ENCODE data around the gene PLA2G2D.
A peak's percentile ranks its signal among the peaks of the same experiment; 100 is the strongest.

PLA2G2D gene

GRCh38 chr1:20105856-20106255 is 13.5 kb downstream of the PLA2G2D start:
- Histone ChIP-seq H3K4me3 (ENCODE audit: low read length) (no peak overlapping the region), H3K4me2 (ENCODE audit: low read length) (no peak overlapping the region), H2AK5ac (ENCODE audit: low read length) (no peak overlapping the region), H2BK120ac (ENCODE audit: low read depth, low read length) (no peak overlapping the region), H3K4me1 (ENCODE audit: control insufficient read depth, low read depth, low read length) (no peaks in the 10 kb centered on the region), H3K18ac (ENCODE audit: low read length) (no peak overlapping the region), H3K9ac (ENCODE audit: low read length) (no peak overlapping the region), H3K4ac (ENCODE audit: low read depth, low read length) (no peak overlapping the region), H2BK15ac (replicated peaks; ENCODE audit: low read depth) (no peak overlapping the region), H3K79me2 (ENCODE audit: control insufficient read depth, insufficient read depth, low read length) (no peaks in the 10 kb centered on the region), H3K79me1 (ENCODE audit: low read length) (no peaks in the 10 kb centered on the region), H3K56ac (ENCODE audit: low read length) (no peak overlapping the region), H4K8ac (ENCODE audit: low read depth, low read length) (no peak overlapping the region), H3K27me3 (ENCODE audit: insufficient read depth, low read length, poor library complexity) (no peaks in the 10 kb centered on the region), H3K27ac (ENCODE audit: low read depth, low read length) (no peak overlapping the region), H4K5ac (ENCODE audit: low read length) (no peak overlapping the region), H3K23ac (ENCODE audit: low read length) (no peak overlapping the region), H3K36me3 (ENCODE audit: control insufficient read depth, insufficient read depth, low read length) (no peaks in the 10 kb centered on the region), H2BK5ac (ENCODE audit: low read length) (no peak overlapping the region)
- WGBS (ENCODE audit: extremely low coverage, insufficient coverage, low lambda C conversion rate) = no CpG with 5 or more reads among the region's 1 CpG
- peak; percentile 11 for DNase-seq

GRCh38 chr1:20102875-20103274 is 16.5 kb downstream of the PLA2G2D start:
- no peaks in the 10 kb centered on the region for H3K4me1 ChIP-seq (ENCODE audit: control insufficient read depth, low read depth, low read length)
- no peak overlapping the region for H3K18ac ChIP-seq (ENCODE audit: low read length)
- H3K27me3 ChIP-seq (ENCODE audit: insufficient read depth, low read length, poor library complexity) = no peaks in the 10 kb centered on the region
- no peak overlapping the region for H3K4me3 ChIP-seq (ENCODE audit: low read length)
- H3K79me1 ChIP-seq (ENCODE audit: low read length) = no peaks in the 10 kb centered on the region
- no peak overlapping the region for H3K4ac ChIP-seq (ENCODE audit: low read depth, low read length)
- no CpG with 5 or more reads among the region's 1 CpG for WGBS (ENCODE audit: extremely low coverage, insufficient coverage, low lambda C conversion rate)
- H3K56ac ChIP-seq (ENCODE audit: low read length) = no peak overlapping the region
- DNase-seq = no peak
- H2AK5ac ChIP-seq (ENCODE audit: low read length) = no peak overlapping the region
- H3K23ac ChIP-seq (ENCODE audit: low read length) = no peak overlapping the region
- H3K36me3 ChIP-seq (ENCODE audit: control insufficient read depth, insufficient read depth, low read length) = no peaks in the 10 kb centered on the region
- no peaks in the 10 kb centered on the region for H3K79me2 ChIP-seq (ENCODE audit: control insufficient read depth, insufficient read depth, low read length)
- H2BK120ac ChIP-seq (ENCODE audit: low read depth, low read length) = no peak overlapping the region
- no peak overlapping the region for H3K4me2 ChIP-seq (ENCODE audit: low read length)
- no peak overlapping the region for H2BK15ac ChIP-seq (replicated peaks; ENCODE audit: low read depth)
- H3K9ac ChIP-seq (ENCODE audit: low read length) = no peak overlapping the region
- no peak overlapping the region for H2BK5ac ChIP-seq (ENCODE audit: low read length)
- H4K8ac ChIP-seq (ENCODE audit: low read depth, low read length) = no peak overlapping the region
- H3K27ac ChIP-seq (ENCODE audit: low read depth, low read length) = no peak overlapping the region
- no peak overlapping the region for H4K5ac ChIP-seq (ENCODE audit: low read length)

GRCh38 chr1:20100632-20101355 is 18.5 kb downstream of the PLA2G2D start:
- no peaks in the 10 kb centered on the region for H3K79me2 ChIP-seq (ENCODE audit: control insufficient read depth, insufficient read depth, low read length)
- H3K36me3 ChIP-seq (ENCODE audit: control insufficient read depth, insufficient read depth, low read length) = no peaks in the 10 kb centered on the region
- no peak overlapping the region for H2BK15ac ChIP-seq (replicated peaks; ENCODE audit: low read depth)
- H2AK5ac ChIP-seq (ENCODE audit: low read length) = no peak overlapping the region
- H4K5ac ChIP-seq (ENCODE audit: low read length) = no peak overlapping the region
- no peak overlapping the region for H3K56ac ChIP-seq (ENCODE audit: low read length)
- no peak overlapping the region for H3K18ac ChIP-seq (ENCODE audit: low read length)
- H3K79me1 ChIP-seq (ENCODE audit: low read length) = no peaks in the 10 kb centered on the region
- H2BK5ac ChIP-seq (ENCODE audit: low read length) = no peak overlapping the region
- H3K4me1 ChIP-seq (ENCODE audit: control insufficient read depth, low read depth, low read length) = no peaks in the 10 kb centered on the region
- no peak overlapping the region for H2BK120ac ChIP-seq (ENCODE audit: low read depth, low read length)
- H3K23ac ChIP-seq (ENCODE audit: low read length) = no peak overlapping the region
- H4K8ac ChIP-seq (ENCODE audit: low read depth, low read length) = no peak overlapping the region
- WGBS (ENCODE audit: extremely low coverage, insufficient coverage, low lambda C conversion rate) = no CpG with 5 or more reads among the region's 14 CpGs
- no peak overlapping the region for H3K27ac ChIP-seq (ENCODE audit: low read depth, low read length)
- H3K4me3 ChIP-seq (ENCODE audit: low read length) = no peak overlapping the region
- no peaks in the 10 kb centered on the region for H3K27me3 ChIP-seq (ENCODE audit: insufficient read depth, low read length, poor library complexity)
- H3K9ac ChIP-seq (ENCODE audit: low read length) = no peak overlapping the region
- no peak overlapping the region for H3K4me2 ChIP-seq (ENCODE audit: low read length)
- H3K4ac ChIP-seq (ENCODE audit: low read depth, low read length) = no peak overlapping the region
- DNase-seq = peak; percentile 82

GRCh38 chr1:20099533-20099932 is 19.8 kb downstream of the PLA2G2D start:
- H3K79me2 ChIP-seq (ENCODE audit: control insufficient read depth, insufficient read depth, low read length) = no peaks in the 10 kb centered on the region
- no peak overlapping the region for H3K4ac ChIP-seq (ENCODE audit: low read depth, low read length)
- H4K8ac ChIP-seq (ENCODE audit: low read depth, low read length) = no peak overlapping the region
- no peak for DNase-seq
- no peak overlapping the region for H2BK15ac ChIP-seq (replicated peaks; ENCODE audit: low read depth)
- H3K4me2 ChIP-seq (ENCODE audit: low read length) = no peak overlapping the region
- WGBS (ENCODE audit: extremely low coverage, insufficient coverage, low lambda C conversion rate) = no CpG with 5 or more reads among the region's 3 CpGs
- H3K4me3 ChIP-seq (ENCODE audit: low read length) = no peak overlapping the region
- H2AK5ac ChIP-seq (ENCODE audit: low read length) = no peak overlapping the region
- no peaks in the 10 kb centered on the region for H3K4me1 ChIP-seq (ENCODE audit: control insufficient read depth, low read depth, low read length)
- no peaks in the 10 kb centered on the region for H3K27me3 ChIP-seq (ENCODE audit: insufficient read depth, low read length, poor library complexity)
- H3K27ac ChIP-seq (ENCODE audit: low read depth, low read length) = no peak overlapping the region
- no peak overlapping the region for H3K18ac ChIP-seq (ENCODE audit: low read length)
- H2BK120ac ChIP-seq (ENCODE audit: low read depth, low read length) = no peak overlapping the region
- no peaks in the 10 kb centered on the region for H3K36me3 ChIP-seq (ENCODE audit: control insufficient read depth, insufficient read depth, low read length)
- H3K9ac ChIP-seq (ENCODE audit: low read length) = no peak overlapping the region
- H2BK5ac ChIP-seq (ENCODE audit: low read length) = no peak overlapping the region
- H4K5ac ChIP-seq (ENCODE audit: low read length) = no peak overlapping the region
- no peaks in the 10 kb centered on the region for H3K79me1 ChIP-seq (ENCODE audit: low read length)
- no peak overlapping the region for H3K23ac ChIP-seq (ENCODE audit: low read length)
- no peak overlapping the region for H3K56ac ChIP-seq (ENCODE audit: low read length)

GRCh38 chr1:20096840-20097447 is 22.4 kb downstream of the PLA2G2D start:
- Histone ChIP-seq H2AK5ac (ENCODE audit: low read length) (no peak overlapping the region), H3K4me3 (ENCODE audit: low read length) (no peak overlapping the region), H4K5ac (ENCODE audit: low read length) (no peak overlapping the region), H3K23ac (ENCODE audit: low read length) (no peak overlapping the region), H3K36me3 (ENCODE audit: control insufficient read depth, insufficient read depth, low read length) (no peaks in the 10 kb centered on the region), H2BK5ac (ENCODE audit: low read length) (no peak overlapping the region), H3K56ac (ENCODE audit: low read length) (no peak overlapping the region), H2BK120ac (ENCODE audit: low read depth, low read length) (no peak overlapping the region), H3K9ac (ENCODE audit: low read length) (no peak overlapping the region), H3K18ac (ENCODE audit: low read length) (no peak overlapping the region), H3K4me2 (ENCODE audit: low read length) (no peak overlapping the region), H4K8ac (ENCODE audit: low read depth, low read length) (no peak overlapping the region), H3K4ac (ENCODE audit: low read depth, low read length) (no peak overlapping the region), H3K27me3 (ENCODE audit: insufficient read depth, low read length, poor library complexity) (no peaks in the 10 kb centered on the region), H2BK15ac (replicated peaks; ENCODE audit: low read depth) (no peak overlapping the region), H3K27ac (ENCODE audit: low read depth, low read length) (no peak overlapping the region), H3K4me1 (ENCODE audit: control insufficient read depth, low read depth, low read length) (no peaks in the 10 kb centered on the region), H3K79me2 (ENCODE audit: control insufficient read depth, insufficient read depth, low read length) (no peaks in the 10 kb centered on the region), H3K79me1 (ENCODE audit: low read length) (no peaks in the 10 kb centered on the region)
- WGBS (ENCODE audit: extremely low coverage, insufficient coverage, low lambda C conversion rate) = no CpG with 5 or more reads among the region's 7 CpGs
- DNase-seq = peak; percentile 30
